VCaP (cell line): ENCODE results near the gene SLC10A4.

Experiments used
- H3K27ac ChIP-seq: fragments of 450-650 bp; 2 replicates; pipeline ENCODE4 v1.5.1; 2017
- CTCF ChIP-seq: fragments of 450-650 bp; conservative IDR thresholded peaks from 2 replicates; pipeline ENCODE4 v1.5.1; 2017; ENCODE audit warnings: mild to moderate bottlenecking, moderate library complexity

Gene SLC10A4

GRCh38 chr4:48475770-48476169 is 7.4 kb upstream of the SLC10A4 start:
- TF ChIP-seq CTCF, result no peak
- peak overlapping the region; percentile 2; the same call in 1 of the 2 replicates for H3K27ac ChIP-seq

- H3K27ac ChIP-seq, result peak overlapping the region; percentile 67
- no peak for TF ChIP-seq CTCF
Observed at GRCh38 chr4:48478273-48478672, 4.9 kb upstream of the SLC10A4 start.

- no peak for TF ChIP-seq CTCF
- no peak overlapping the region for H3K27ac ChIP-seq
Observed at GRCh38 chr4:48481581-48481980, 1.6 kb upstream of the SLC10A4 start.

GRCh38 chr4:48483777-48484493 is 792 bp downstream of the SLC10A4 start:
- TF ChIP-seq CTCF, result no peak
- H3K27ac ChIP-seq, result no peak overlapping the region

GRCh38 chr4:48484494-48485168 is 1.5 kb downstream of the SLC10A4 start:
- H3K27ac ChIP-seq, result no peak overlapping the region
- no peak for TF ChIP-seq CTCF

GRCh38 chr4:48489683-48490011 is 6.5 kb downstream of the SLC10A4 start:
- no peak for TF ChIP-seq CTCF
- no peak overlapping the region for H3K27ac ChIP-seq

GRCh38 chr4:48490012-48490679 is 7.0 kb downstream of the SLC10A4 start, which contains the start of gene ZAR1:
Gene ZAR1 (plus strand): TSS chr4:48490252. CDS start chr4:48490292, 40 bp downstream.
- no peak for TF ChIP-seq CTCF
- no peak within 1 kb of the TSS for H3K27ac ChIP-seq
